Hepatic stellate cell (primary cell): ENCODE measurements around the gene ARL5C.
"Not testable (repeated sequence)": the region's sequence is repeated elsewhere in the genome, so short reads cannot be mapped to it uniquely, and the experiment has no call there.

Experiments used
- DNase-seq: peaks from one replicate; pipeline ENCODE4 v3.0.0; 2011; ENCODE audit warnings: low spot score

The ARL5C gene

GRCh38 chr17:39194089-39194984, 28.4 kb upstream of the ARL5C start:
- DNase-seq, result peak; percentile 95

- DNase-seq, result no peak
These were observed 27.4 kb upstream of the ARL5C start for GRCh38 chr17:39193346-39193745.

- no peak for DNase-seq
These were observed 26.9 kb upstream of the ARL5C start for GRCh38 chr17:39192901-39193300.

GRCh38 chr17:39191750-39192510, 26.0 kb upstream of the ARL5C start:
- no peak for DNase-seq

GRCh38 chr17:39187152-39187830, 21.3 kb upstream of the ARL5C start:
- DNase-seq, result no peak

- no peak for DNase-seq
These were observed 20.6 kb upstream of the ARL5C start for GRCh38 chr17:39186481-39187002.

GRCh38 chr17:39183720-39184119, 17.8 kb upstream of the ARL5C start:
- no peak for DNase-seq

GRCh38 chr17:39183045-39183444, 17.1 kb upstream of the ARL5C start:
- no peak for DNase-seq

- no peak for DNase-seq
These were observed 15.3 kb upstream of the ARL5C start for GRCh38 chr17:39181303-39181702.

GRCh38 chr17:39178536-39178935, 12.6 kb upstream of the ARL5C start:
- no peak for DNase-seq

- DNase-seq, result no peak
These were observed 11.3 kb upstream of the ARL5C start for GRCh38 chr17:39177256-39177655.

GRCh38 chr17:39175695-39176093, 9.7 kb upstream of the ARL5C start:
- no peak for DNase-seq

- peak; percentile 82 for DNase-seq
These were observed 9.1 kb upstream of the ARL5C start for GRCh38 chr17:39174920-39175694.

- DNase-seq, result no peak
These were observed 7.7 kb upstream of the ARL5C start for GRCh38 chr17:39173526-39174274.

GRCh38 chr17:39173080-39173479, 7.1 kb upstream of the ARL5C start:
- no peak for DNase-seq

GRCh38 chr17:39171933-39172332, 6.0 kb upstream of the ARL5C start:
- DNase-seq, result no peak

GRCh38 chr17:39170558-39170957, 4.6 kb upstream of the ARL5C start:
- DNase-seq, result no peak

- DNase-seq, result no peak
These were observed 4.1 kb upstream of the ARL5C start for GRCh38 chr17:39170109-39170508.

- DNase-seq, result no peak
These were observed 3.6 kb upstream of the ARL5C start for GRCh38 chr17:39169518-39169917.

- DNase-seq, result no peak
These were observed 3.1 kb upstream of the ARL5C start for GRCh38 chr17:39169101-39169500.

GRCh38 chr17:39168503-39168902, 2.5 kb upstream of the ARL5C start:
- DNase-seq, result not testable (repeated sequence)
